HG02642 (cell line): ENCODE measurements around the gene GLIS1.
A peak's percentile ranks its signal among the peaks of the same experiment; 100 is the strongest.
"Not testable (repeated sequence)": the region's sequence is repeated elsewhere in the genome, so short reads cannot be mapped to it uniquely, and the experiment has no call there.

ENCODE experiments used
- ATAC-seq: cut with Tn5 transposase; IDR thresholded peaks from one replicate; pipeline ENCODE4 v1.9.1; 2021; ENCODE audit warnings: mild to moderate bottlenecking; ENCODE audit not compliant: unreplicated experiment, poor library complexity

The GLIS1 gene

GRCh38 chr1:53739109-53739681 lies at the start of gene GLIS1:
GLIS1 (minus strand) TSS chr1:53739164; CDS start chr1:53738064, 1,100 bp downstream.
- ATAC-seq, result peak; percentile 96

- no peak for ATAC-seq
Observed at GRCh38 chr1:53787655-53788054, 48.7 kb upstream of the GLIS1 start.

GRCh38 chr1:53783056-53783455 lies 44.1 kb upstream of the GLIS1 start:
- no peak for ATAC-seq

GRCh38 chr1:53781654-53782053 lies 42.7 kb upstream of the GLIS1 start:
- ATAC-seq, result no peak

GRCh38 chr1:53777272-53777671 lies 38.3 kb upstream of the GLIS1 start:
- no peak for ATAC-seq

GRCh38 chr1:53771648-53772047 lies 32.7 kb upstream of the GLIS1 start:
- no peak for ATAC-seq

- ATAC-seq, result no peak
Observed at GRCh38 chr1:53769780-53770179, 30.8 kb upstream of the GLIS1 start.

- ATAC-seq, result no peak
Observed at GRCh38 chr1:53769184-53769583, 30.2 kb upstream of the GLIS1 start.

GRCh38 chr1:53766831-53767405 lies 28.0 kb upstream of the GLIS1 start:
- ATAC-seq, result no peak

GRCh38 chr1:53766194-53766742 lies 27.3 kb upstream of the GLIS1 start:
- no peak for ATAC-seq

GRCh38 chr1:53765657-53766056 lies 26.7 kb upstream of the GLIS1 start:
- ATAC-seq, result no peak

GRCh38 chr1:53763911-53764310 lies 24.9 kb upstream of the GLIS1 start:
- no peak for ATAC-seq

- no peak for ATAC-seq
Observed at GRCh38 chr1:53763461-53763860, 24.5 kb upstream of the GLIS1 start.

GRCh38 chr1:53760497-53760896 lies 21.5 kb upstream of the GLIS1 start:
- ATAC-seq, result not testable (repeated sequence)

GRCh38 chr1:53755874-53756273 lies 16.9 kb upstream of the GLIS1 start:
- no peak for ATAC-seq

- no peak for ATAC-seq
Observed at GRCh38 chr1:53754484-53755312, 15.7 kb upstream of the GLIS1 start.

GRCh38 chr1:53752281-53752680 lies 13.3 kb upstream of the GLIS1 start:
- ATAC-seq, result no peak

GRCh38 chr1:53747841-53748240 lies 8.9 kb upstream of the GLIS1 start:
- no peak for ATAC-seq

- no peak for ATAC-seq
Observed at GRCh38 chr1:53740621-53741105, 1.7 kb upstream of the GLIS1 start.

- peak; percentile 20 for ATAC-seq
Observed at GRCh38 chr1:53738205-53739108, 507 bp downstream of the GLIS1 start.
